Measurements from ENCODE around the gene GDF2. TPM values are rescaled to one million over a fixed set of nuclear protein-coding genes. Genes with fewer than 3 reads are reported as not detected.

GDF2 gene
- total RNA-seq, 1 experiment from 2014 or later = not detected

- peak; percentile 8 for DNase-seq
- Histone ChIP-seq H3T11ph (ENCODE audit: low read length) (no peak overlapping the region), H3K56ac (ENCODE audit: insufficient read length, low read depth, low read length) (no peak overlapping the region), H2BK120ac (ENCODE audit: low read depth, low read length, poor library complexity, severe bottlenecking) (no peak overlapping the region), H2BK5ac (ENCODE audit: insufficient read length, low read length) (no peak overlapping the region), H3K23ac (ENCODE audit: insufficient read length, low read depth, low read length) (no peak overlapping the region), H2BK20ac (ENCODE audit: low read depth, low read length, poor library complexity, severe bottlenecking) (no peak overlapping the region), H2BK15ac (ENCODE audit: low read depth, low read length) (no peak overlapping the region), H2BK12ac (ENCODE audit: insufficient read length, low read depth, low read length) (no peak overlapping the region), H3K18ac (ENCODE audit: insufficient read length, low read depth, low read length) (no peak overlapping the region), H3K9ac (ENCODE audit: extremely low read depth, insufficient read length, low read length) (no peak overlapping the region), H3K27me3 (ENCODE audit: insufficient read depth, low read length) (no peaks in the 10 kb centered on the region), H2AK5ac (ENCODE audit: insufficient read length, low read length) (no peak overlapping the region), H3K14ac (ENCODE audit: insufficient read depth, low read length) (no peak overlapping the region), H4K20me1 (ENCODE audit: control insufficient read depth, insufficient read depth, insufficient read length) (no peaks in the 10 kb centered on the region), H3K79me1 (ENCODE audit: insufficient read depth, low read depth, low read length, poor library complexity, severe bottlenecking) (no peaks in the 10 kb centered on the region), H3K9me3 (ENCODE audit: control insufficient read depth, low read depth, low read length) (no peaks in the 10 kb centered on the region), H3K4ac (ENCODE audit: low read depth, low read length) (no peak overlapping the region), H2AFZ (ENCODE audit: low read length) (no peak overlapping the region), H3K79me2 (ENCODE audit: insufficient read depth, low read length) (no peaks in the 10 kb centered on the region), H4K8ac (replicated peaks; ENCODE audit: insufficient read length, low read depth, low read length) (no peak overlapping the region), H4K91ac (ENCODE audit: insufficient read length, low read depth, low read length) (no peak overlapping the region), H3K27ac (ENCODE audit: insufficient read length, low read depth, low read length) (no peak overlapping the region), H3K4me2 (ENCODE audit: insufficient read depth, insufficient read length, low read length) (no peak overlapping the region), H3K4me1 (ENCODE audit: insufficient read depth, low read length) (peaks cover 6% of the 10 kb centered on the region; the same call in 1 of the 2 replicates), H4K5ac (ENCODE audit: insufficient read length, low read depth, low read length) (no peak overlapping the region), H3K23me2 (ENCODE audit: insufficient read length, low read depth, low read length, poor library complexity, severe bottlenecking) (no peaks in the 10 kb centered on the region)
- H3K27ac Mint-ChIP-seq = no peak overlapping the region
- H3K27me3 Mint-ChIP-seq (ENCODE audit: low read depth) = peaks cover 23% of the 10 kb centered on the region
- peaks cover 21 to 31% of the 10 kb centered on the region in 2 experiments for H3K4me1 Mint-ChIP-seq
- TF ChIP-seq CTCF (conservative IDR thresholded peaks at IDR 0.05) = no peak
- H3K4me3 Mint-ChIP-seq = no peak overlapping the region
- WGBS (ENCODE audit: extremely low coverage, insufficient read length, low lambda C conversion rate) = no CpG with 5 or more reads among the region's 10 CpGs
- no peaks in the 10 kb centered on the region for H3K9me3 Mint-ChIP-seq
- no peaks in the 10 kb centered on the region for H3K36me3 Mint-ChIP-seq (ENCODE audit: insufficient read depth in 1 of 3, low read depth in 3 of 3)
Observed at GRCh38 chr10:47376522-47377220, 54.4 kb downstream of the GDF2 start.

Other genes starting within 250 kb of the GDF2 start
- gene GDF10, start 22.3 kb upstream of the GDF2 start, total RNA-seq (2021) = 0.20 TPM in 1 of 2 replicates, not detected in the other
- not detected in 2 replicates for gene RBP3, start 25.9 kb downstream of the GDF2 start, total RNA-seq (2021)
- gene ZNF488, start 61.8 kb downstream of the GDF2 start, total RNA-seq (2021) = 2.9 and 3.2 TPM in 2 replicates
- 0.22 TPM in 2 replicates for gene ANXA8, start 161.7 kb downstream of the GDF2 start, total RNA-seq (2021)
- not detected in 2 replicates for gene FAM25G, start 169.2 kb downstream of the GDF2 start, total RNA-seq (2021)
- 7.6 and 8.6 TPM in 2 replicates for gene AGAP9, start 201.2 kb downstream of the GDF2 start, total RNA-seq (2021)